Activated naive CD4-positive, alpha-beta T cell (primary cell): ENCODE measurements around the gene SYT9.
A peak's percentile ranks its signal among the peaks of the same experiment; 100 is the strongest.

ENCODE experiments used
- DNase-seq, 4 experiments: peaks; one replicate each; lab custom pipeline; 2025; lab: John Stamatoyannopoulos, UW

SYT9 gene

DNA sequence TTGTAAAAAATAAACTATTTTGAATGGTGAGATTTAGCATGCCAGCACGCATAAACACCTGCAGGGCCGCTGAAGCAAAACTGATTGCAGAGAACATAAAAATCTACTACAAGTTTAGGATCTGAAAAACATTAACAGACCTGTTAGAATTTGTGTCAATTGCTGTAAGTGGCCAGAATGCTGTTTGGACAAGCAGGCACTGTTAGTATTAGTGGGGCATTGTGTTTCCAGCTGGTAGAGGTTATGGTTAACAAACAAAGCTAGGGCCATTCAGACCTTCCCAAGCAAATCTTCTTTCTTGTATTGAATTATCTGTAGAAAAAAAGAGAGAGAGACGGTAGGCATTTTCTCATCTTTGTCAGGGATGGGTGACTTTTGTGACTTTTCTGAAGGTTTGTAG, 176.0 kb downstream of the SYT9 start:
- no peak for DNase-seq

DNA sequence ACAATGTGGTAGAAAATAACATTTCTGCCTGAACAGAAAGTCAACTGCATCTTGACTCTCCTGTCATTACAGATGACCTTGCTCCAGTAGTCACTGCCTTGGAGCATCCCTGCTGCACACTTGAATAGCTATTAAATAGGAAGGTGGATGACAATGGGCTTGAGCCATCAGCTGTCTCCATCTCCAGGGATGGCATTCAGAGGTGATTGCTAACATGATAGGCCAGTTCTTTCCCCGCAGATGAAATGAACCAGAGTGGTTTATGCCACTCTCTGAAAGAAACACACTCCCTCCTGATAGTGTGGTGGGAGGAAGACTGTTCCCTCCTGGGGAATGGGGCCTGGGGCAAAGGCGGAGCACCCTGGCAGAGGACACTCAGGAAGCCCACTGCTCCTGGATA, 176.5 kb downstream of the SYT9 start:
- no peak for DNase-seq

DNA sequence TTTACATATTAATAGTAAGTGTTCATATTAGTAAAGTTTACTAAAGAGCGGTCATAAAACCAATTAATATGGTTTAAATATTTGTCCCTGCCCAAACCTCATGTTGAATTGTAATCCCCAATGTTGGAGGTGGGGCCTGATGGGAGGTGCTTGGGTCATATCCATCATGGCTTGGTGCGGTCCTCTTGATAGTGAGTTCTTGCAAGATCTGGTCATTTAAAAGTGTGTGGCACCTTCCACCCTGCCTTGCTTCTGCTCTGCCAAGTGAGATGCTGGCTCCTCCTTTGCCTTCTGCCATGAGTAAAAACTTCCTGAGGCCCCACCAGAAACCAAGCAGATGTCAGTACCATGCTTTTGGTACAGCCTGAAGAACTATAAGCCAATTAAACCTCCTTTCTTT, 178.8 kb downstream of the SYT9 start:
- DNase-seq = no peak

DNA sequence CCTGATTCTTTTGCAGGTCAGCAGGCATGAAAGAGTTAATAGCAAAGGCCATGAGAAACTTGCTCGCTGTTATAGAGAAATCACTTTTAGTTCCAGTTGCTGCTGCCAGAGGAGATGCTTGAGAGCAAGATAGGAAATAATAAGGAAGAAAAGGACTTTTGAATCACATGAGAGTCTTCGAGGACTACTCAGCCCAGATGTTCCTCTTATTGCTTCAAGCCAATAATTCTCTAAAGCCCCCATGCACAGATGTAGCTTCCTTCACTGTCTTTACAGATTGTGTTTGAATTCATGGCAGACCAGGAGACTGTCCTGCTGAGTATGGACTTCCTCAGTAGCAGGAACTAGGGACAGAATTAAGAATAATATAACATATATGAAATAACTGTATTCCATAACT, 183.5 kb downstream of the SYT9 start:
- no peak for DNase-seq

DNA sequence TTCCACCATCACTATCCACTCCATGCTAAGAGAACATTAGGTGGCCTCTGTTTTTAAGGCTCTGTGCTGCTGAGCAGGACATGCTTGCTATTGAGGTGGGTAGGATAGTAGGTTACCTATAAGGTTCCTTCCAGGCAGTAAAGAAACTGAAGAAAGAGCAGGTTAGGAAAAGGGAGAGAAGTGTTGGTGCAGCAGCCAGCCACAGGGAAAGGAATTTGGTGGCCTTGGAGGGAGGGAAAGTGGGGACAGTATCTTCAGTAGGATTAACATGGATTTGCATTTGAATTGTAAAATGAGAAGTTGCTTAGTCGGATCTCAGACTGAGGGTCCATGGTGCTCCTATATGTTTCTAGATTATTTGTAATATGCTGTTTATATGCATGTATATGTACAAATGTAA, 184.4 kb downstream of the SYT9 start:
- no peak for DNase-seq

DNA sequence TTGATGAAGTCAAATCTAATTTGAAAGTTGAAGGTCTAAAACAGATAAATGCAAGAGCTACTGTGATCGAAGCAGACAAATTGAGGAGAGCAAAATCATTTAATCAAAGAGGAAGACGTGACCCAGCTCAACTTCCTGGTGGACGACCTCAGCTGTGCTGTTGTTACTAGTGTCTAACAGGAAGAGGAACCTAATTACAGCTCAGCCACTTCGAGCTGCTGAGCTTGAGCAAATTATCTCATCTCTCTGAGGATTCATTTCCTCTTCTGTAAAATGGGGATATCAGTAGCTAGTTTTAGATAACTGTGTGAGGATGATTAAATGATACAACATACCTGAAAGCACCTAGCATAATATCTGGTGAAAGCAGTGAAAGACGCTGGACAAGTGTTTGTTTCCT, 185.0 kb downstream of the SYT9 start:
- no peak for DNase-seq

DNA sequence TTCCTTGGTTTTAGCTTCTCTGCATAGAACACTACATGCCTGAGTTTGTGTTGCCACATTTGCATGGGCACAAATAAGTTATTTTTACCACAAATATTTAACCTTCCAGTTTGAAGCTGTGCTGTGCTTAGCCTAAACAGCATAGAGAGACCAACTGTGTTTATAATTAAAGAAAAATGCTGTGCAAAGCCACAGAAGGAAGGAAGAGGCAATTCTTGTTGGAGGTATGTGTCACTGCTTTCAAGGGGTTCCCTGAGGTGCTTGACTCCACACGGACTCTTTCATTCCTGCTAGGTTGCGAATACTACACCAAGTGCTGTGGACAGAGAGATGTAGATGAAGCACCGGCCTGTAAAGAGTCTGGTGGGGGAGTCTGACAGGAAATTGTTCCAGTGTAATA, 186.0 kb downstream of the SYT9 start:
- DNase-seq = no peak

DNA sequence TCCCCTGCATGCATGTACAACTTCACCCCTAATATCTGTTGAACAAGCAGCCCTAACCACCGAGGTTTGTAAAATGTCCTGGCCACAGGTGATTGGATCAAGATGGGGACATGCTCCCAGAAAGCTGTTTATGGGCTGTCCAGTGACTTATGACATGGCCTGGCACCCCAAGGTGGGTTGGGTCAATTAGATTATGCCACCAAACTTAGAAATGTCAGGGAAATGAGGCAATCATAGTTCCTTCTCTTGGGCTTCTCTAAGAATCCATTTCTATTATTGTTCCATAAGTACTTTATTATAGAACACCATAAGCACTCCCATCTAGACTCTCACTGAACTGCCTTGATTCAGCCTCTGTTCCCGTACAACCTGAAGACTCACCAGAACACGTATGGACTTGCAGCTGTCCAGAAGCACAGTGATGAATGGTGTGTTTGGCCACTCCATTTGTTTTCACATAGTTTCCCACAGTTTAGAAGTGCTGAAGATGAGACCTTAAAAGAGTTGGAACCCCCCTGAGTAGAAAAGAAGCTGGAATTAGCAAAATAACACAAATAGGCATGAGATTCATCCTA, 188.1 kb downstream of the SYT9 start:
- DNase-seq = no peak

DNA sequence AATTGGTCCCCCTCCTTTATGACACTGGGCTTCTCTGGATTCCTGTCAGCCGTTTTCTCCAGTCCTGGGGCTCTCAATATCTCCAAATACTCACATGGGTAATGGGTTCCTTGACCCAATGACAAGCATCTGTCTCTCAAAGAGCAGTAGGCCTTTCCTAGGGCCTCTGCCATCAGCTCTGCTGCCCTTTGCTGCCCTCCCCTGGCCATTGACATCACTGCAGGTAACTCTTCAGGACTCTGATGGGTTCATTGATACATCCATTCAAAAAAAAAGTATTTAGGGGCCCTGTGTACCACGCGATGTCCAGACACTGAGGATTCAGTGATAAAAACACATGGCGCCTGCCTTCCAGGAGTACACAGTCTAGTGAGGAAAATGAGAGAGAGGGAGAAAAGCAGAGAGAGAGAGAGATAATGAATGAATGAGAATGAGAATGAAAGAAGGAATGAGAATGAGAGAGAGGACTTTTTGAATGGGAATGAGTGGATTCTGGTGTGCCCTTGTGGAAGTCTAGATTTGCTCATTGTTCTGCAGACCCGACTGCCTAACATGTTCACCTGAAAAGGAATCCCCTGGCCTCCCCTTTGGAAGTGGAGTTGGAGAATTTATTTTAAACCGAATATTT, 191.0 kb downstream of the SYT9 start:
- DNase-seq = peak; percentile 12 to 57 (median 48)

DNA sequence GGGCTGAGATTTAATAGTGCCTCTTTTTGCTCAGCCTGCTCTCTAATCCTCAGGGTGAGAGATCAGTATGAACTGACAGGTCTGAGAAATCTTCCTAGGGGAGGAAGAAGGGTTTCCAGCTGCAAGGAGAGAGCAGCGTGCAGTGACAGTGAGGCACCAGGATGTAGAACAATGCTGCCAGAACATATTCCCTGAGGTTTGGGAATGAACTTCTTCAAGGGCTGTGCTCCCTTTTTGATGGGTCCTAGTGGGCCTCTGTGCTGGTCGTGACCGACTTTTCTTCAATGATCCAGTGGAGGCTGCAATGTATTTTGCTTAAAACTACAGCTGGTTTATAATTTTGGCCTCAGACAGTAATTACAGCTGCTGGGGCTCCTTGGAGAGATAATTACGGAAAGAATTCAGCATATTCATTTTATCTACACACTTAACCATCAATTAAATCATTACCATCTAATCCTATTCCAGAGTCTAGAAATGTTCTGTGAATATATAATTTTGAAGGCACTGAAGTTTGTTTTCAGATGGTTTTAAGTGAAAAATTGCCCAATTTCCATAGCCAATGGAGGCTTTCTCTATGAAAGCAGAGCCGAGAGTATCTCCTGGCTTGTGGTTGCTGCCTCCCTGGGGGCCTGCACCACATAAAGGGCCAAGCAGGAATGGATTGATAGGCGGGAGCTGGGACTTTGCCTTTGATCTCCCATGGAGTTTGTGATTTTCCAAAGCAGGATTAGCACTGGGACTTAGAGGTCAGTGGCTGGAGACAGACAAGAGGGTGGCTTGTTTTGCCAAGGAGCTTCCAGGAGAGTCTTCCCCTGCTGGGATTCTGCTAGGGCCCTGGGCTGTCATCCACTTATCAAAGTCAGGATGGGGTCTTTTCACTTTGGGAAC, 192.6 kb downstream of the SYT9 start:
- no peak for DNase-seq

DNA sequence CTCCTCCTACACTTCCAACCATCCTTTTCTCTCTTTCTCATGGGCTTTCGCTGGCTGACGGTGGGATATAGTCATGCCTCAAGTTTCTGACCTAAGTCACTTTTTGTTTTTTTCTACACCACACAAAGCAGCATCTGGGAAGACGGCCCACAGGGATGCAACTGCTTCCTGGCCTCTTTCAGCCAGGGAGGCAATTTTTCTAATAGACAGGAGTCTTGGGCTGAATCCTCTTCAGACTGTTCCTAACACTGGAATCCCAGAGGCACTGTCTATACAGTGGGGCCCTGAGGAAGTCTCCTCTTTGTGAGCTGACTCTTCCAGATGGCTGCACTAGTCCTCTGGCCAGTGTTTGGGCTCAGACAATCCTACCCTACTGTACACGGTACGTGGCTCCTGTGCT, 193.9 kb downstream of the SYT9 start:
- DNase-seq = no peak

DNA sequence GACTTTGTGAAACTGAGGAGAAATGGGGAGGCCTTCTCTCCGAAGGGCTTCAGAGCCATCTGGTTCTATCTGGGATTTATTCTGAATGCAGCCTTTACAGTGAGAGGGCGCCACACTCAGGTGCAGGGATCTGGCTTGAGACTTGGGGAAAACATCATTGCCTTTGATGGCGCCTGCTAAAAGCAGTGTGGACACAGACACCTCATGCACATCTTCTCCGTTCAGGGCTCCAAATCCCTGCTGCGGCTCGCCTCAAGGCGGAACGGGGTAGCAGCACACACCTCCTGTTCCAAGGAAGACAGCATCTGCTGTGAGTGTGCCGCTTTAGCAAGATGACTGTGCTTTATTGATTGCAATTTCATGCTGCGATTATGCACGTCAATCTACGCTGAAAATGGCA, 196.5 kb downstream of the SYT9 start:
- DNase-seq = no peak

DNA sequence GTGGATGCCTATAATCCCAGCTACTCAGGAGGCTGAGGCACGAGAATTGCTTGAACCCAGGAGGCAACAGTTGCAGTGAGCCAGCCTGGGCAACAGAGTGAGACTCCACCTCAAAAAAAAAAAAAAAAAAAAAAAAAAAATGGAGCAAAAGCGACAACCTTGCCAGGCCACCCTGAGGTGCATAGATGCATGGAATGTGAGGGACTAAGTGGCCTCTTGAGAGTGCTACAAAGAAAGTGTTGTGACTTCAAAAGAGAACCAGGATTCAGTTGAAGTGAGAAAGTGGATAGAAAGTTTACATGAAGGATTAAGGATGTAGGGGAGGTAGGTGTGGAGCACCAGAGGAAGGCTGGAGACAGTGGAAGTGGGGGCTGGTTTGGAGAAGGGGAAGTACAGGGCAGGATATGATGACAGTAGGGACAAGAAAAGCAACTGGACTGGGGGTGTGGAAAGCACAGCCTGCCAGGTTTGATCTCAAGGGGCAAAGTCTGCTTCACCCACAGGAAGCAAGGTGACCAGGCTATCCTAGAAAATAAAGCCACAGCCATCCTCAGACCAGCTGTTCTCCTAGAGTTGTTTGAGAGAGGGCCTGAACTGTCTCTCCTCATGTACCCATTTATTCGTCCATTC, 197.6 kb downstream of the SYT9 start:
- no peak for DNase-seq

DNA sequence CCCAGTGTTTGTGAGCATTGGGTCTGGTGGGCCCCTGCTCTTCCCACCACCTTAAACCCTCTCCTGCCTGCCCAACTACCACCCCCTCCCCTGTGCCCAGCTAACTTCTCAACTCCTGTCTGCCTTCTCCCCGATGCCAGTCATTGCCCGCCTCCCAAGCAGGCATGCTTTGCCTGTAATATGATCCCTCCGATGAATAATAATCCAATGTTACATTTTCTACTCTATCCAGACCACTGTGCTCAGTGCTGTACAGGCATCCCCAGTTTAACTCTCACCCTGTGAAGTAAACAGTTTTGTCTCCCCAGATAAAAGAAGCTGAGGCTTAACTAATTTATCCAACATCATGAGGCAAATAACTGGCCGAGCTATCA, 198.1 kb downstream of the SYT9 start:
- DNase-seq = no peak

DNA sequence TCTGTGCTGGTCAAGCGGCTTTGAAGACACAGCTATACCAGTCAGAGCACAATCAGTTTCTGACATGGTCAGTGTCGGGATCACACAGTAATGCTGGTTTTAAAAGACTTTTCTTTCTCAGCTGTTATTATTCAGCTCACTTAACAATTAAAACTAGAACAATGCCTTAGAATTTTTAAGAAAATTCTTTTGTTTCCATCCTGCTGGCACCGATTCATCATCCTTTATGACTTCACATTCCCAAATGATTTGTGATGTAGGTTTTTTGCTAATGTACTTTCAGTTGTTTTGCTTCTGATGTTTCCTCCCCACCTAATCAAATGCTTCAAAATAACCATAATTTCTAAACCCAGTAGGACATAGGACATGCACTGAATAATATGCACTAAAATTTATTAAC, 199.1 kb downstream of the SYT9 start:
- no peak for DNase-seq

DNA sequence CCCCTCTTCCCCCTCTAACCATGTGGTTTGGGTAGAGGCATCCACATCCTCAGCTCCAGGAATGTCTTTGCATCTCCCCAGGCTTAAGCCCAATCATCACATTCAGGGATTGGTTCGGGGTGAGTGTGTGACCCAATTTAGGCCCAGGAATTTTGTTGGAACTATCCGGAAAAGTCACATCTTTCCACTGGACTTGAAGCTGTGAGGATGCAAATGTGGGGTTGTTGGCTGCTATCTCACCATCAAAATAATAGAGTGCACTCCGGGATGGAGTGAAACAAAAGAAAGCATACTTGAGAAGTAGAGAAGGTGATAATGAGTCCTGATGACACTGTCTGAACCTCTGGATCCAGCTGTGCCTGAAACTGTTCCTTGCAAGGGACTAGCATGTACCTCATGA, 199.8 kb downstream of the SYT9 start:
- DNase-seq = no peak

DNA sequence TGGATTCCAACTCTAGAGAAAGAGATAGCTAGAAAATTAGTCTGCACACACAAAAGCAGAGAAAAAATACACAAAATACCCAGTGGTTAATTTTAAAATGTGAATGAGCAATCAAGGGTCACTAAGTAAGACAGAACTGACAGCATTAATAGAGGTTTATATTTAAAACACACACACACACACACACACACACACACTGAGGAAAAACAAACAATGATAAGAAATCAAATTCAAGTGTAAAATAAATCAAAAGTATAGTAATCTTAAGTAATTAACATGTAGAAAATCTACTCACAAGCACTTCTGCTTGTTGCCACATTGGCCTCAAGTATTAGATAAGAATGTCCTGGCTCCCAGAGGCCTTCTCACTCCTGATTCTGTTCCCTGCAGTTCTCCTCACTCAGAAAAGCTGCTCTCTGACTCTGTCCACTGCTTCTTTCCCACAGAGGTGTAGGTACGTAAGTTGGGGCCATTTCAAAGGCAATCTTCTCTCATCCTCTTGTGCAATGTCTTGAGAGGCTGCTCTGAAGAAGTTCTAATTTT, 200.3 kb downstream of the SYT9 start:
- DNase-seq = no peak

DNA sequence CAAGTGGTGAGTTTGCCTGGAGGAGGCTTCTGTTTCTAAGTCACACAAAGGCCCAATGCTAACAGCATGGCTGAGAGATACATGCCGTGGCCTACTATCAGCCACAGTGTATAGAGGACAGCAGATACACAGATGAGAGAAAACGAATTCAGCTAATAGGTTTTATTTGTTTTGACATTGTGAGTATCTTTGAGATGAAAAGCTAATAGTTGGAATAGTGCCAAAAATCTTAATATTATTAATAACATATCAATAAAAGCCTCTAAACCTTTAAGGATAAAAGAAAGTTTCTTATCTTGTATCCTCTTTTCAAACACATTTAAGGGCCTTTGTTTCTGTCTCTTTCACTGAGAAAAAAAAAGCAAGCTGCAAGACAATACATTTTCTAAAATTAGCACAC, 203.2 kb downstream of the SYT9 start:
- no peak for DNase-seq

DNA sequence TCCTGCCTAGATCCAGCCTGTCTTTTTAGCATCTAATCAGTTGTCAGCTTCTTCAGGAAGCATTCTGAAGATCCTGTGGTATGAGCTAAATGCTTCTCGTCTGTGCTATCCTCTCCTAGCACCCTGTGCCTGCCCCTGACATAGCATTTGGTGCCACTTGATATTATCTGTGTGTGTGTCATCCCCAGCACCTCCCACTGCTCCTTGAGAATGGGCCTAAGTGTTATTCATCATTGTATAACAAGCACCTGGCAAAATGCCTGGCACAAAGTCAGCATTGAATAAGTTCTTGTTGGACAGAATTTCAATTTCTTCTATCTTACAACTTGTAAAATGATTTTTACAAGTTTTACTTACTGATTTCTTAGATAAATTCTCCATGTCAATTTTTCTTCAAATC, 205.5 kb downstream of the SYT9 start:
- no peak for DNase-seq

DNA sequence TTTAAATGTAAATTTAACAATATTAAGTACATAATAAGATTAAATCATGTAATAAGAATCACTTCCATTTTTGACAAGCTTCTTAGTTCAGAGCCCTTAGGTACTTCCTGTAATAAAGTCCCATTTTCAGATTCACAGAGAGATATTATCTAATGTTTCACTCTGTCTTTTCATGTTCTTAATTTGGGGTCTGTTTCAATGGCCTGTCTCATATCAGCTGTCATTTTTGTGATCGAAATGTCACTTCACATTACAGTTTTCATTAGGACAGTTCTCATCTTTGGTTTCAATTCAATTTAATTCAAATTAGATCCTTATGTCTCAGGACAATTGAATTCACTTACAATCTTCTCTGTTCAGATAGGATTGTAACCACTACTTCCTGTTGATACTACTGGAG, 211.0 kb downstream of the SYT9 start:
- no peak for DNase-seq

DNA sequence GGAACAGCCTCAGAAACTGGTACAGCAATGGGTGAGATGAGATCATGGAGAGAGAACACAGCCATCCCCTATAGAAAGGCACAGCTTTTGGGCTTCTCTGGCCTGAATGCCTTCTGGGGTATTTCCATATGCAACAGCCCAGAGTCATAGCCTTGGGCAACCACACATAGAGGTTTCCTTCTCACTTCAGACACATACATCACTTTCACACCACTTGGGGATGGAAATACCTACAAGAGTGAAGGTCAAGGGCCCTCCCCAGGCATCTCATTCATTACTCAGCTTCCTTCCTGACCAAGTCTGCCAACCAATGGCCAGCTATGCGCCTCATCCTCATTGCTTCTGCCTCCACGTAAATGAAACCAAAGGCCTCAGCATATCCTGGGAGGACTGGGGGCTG, 215.9 kb downstream of the SYT9 start:
- DNase-seq = no peak

DNA sequence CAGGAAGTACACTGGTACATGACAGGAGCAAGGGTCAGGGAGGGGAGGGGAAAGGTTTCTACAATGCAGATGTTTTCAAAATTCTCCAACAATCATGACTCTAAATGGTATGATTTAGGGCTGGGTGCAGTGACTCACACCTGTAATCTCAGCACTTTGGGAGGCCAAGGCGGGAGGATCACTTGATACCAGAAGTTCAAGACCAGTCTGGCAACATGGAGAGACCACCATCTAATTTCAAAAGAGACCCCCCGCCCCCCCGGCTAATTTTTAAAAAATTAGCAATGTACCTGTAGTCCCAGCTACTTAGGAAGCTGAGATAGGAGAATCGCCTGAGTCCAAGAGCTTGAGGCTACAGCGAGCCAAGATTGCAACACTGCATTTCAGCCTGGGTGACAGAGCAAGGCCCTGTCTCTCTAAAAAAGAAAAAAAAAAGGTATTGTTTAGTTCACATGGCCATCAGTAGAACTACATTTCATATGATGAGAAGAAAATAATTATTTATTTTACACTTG, 217.7 kb downstream of the SYT9 start:
- no peak for DNase-seq

DNA sequence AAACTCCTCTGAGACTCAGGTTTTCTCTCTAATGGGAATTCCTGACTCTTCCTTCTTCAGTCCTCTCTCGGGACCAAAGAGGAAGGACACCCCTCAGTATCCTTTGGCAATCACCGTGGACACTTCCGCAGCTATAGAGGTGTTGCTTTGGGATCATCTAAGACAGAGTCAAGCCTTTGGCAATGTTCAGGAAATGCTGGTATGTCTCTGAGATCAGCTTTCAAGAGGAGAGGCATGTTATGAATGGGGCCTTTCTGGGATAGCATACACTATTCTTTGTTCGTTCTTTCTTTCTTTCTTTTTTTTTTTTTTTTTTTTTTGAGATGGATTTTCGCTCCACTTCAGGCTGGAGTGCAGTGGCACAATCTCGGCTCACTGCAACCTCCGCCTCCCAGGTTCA, 219.4 kb downstream of the SYT9 start:
- no peak for DNase-seq
